Muscle of arm (tissue), 12 donors: ENCODE measurements around the gene ARL6IP5. TPM values are rescaled to one million over a fixed set of nuclear protein-coding genes. Genes with fewer than 3 reads are reported as not detected.

Experiments used
- DNase-seq: peaks from one replicate; pipeline ENCODE4 v3.0.0-alpha.2; 2013
- polyA plus RNA-seq, 12 donors: library from polyadenylated mRNA; unstranded; fragments of 120-200 nt; gene quantifications; one replicate each; pipeline ENCODE4 v1.2.1, GENCODE V29; 2013; ENCODE audit not compliant: insufficient read length in 12 of 12

The ARL6IP5 gene
- polyA plus RNA-seq, 12 donors = 75.8 to 167 (median 137) TPM; not detected in 1

- no peak for DNase-seq
Measured at GRCh38 chr3:69082361-69082760, 2.4 kb upstream of the ARL6IP5 start.

GRCh38 chr3:69082805-69083204, 1.9 kb upstream of the ARL6IP5 start:
- no peak for DNase-seq

GRCh38 chr3:69085168-69085832, 563 bp downstream of the ARL6IP5 start:
- DNase-seq = no peak

GRCh38 chr3:69085833-69086722, 1.3 kb downstream of the ARL6IP5 start:
- peak; percentile 68 for DNase-seq

GRCh38 chr3:69087030-69087791, 2.5 kb downstream of the ARL6IP5 start:
- no peak for DNase-seq

- no peak for DNase-seq
Measured at GRCh38 chr3:69088063-69088462, 3.3 kb downstream of the ARL6IP5 start.

GRCh38 chr3:69090021-69090420, 5.3 kb downstream of the ARL6IP5 start:
- DNase-seq = no peak

GRCh38 chr3:69091389-69092029, 6.8 kb downstream of the ARL6IP5 start:
- DNase-seq = no peak

- DNase-seq = no peak
Measured at GRCh38 chr3:69092030-69092516, 7.3 kb downstream of the ARL6IP5 start.

GRCh38 chr3:69094467-69095205, 9.9 kb downstream of the ARL6IP5 start:
- DNase-seq = no peak

- DNase-seq = no peak
Measured at GRCh38 chr3:69095636-69096035, 10.9 kb downstream of the ARL6IP5 start.

- DNase-seq = no peak
Measured at GRCh38 chr3:69096299-69096698, 11.6 kb downstream of the ARL6IP5 start.

- no peak for DNase-seq
Measured at GRCh38 chr3:69097407-69098086, 12.8 kb downstream of the ARL6IP5 start.

- no peak for DNase-seq
Measured at GRCh38 chr3:69099576-69099975, 14.8 kb downstream of the ARL6IP5 start.

- DNase-seq = no peak
Measured at GRCh38 chr3:69102384-69102783, 17.6 kb downstream of the ARL6IP5 start.

- no peak for DNase-seq
Measured at GRCh38 chr3:69103123-69103522, 18.4 kb downstream of the ARL6IP5 start.

- no peak for DNase-seq
Measured at GRCh38 chr3:69104586-69104985, 19.8 kb downstream of the ARL6IP5 start.

- no peak for DNase-seq
Measured at GRCh38 chr3:69105320-69105719, 20.6 kb downstream of the ARL6IP5 start.

GRCh38 chr3:69107841-69108240, 23.1 kb downstream of the ARL6IP5 start:
- DNase-seq = no peak

- no peak for DNase-seq
Measured at GRCh38 chr3:69108811-69109210, 24.1 kb downstream of the ARL6IP5 start.
